Neural progenitor cell (in vitro differentiated cells): ENCODE results near the gene DNER. TPM values are rescaled to one million over a fixed set of nuclear protein-coding genes. Genes with fewer than 3 reads are reported as not detected.
A peak's percentile ranks its signal among the peaks of the same experiment; 100 is the strongest.

Experiments used
- DNase-seq: peaks from one replicate; pipeline ENCODE4 v3.0.0-alpha.2; 2016; ENCODE audit warnings: low spot score
- H2AFZ ChIP-seq: fragments of 200-600 bp; sonication (generic); replicated peaks from 2 replicates; pipeline ENCODE4 v1.6.1; 2016; ENCODE audit warnings: antibody characterized with exemption
- H3F3A ChIP-seq: fragments of 200-600 bp; sonication (generic); 2 replicates; pipeline ENCODE4 v1.6.1; 2016; ENCODE audit warnings: antibody characterized with exemption, low read depth
- H3K27ac ChIP-seq: fragments of 200-600 bp; sonication (generic); 2 replicates; pipeline ENCODE4 v1.5.1; 2016; ENCODE audit warnings: mild to moderate bottlenecking
- H3K27me3 ChIP-seq: fragments of 200-600 bp; sonication (generic); 2 replicates; pipeline ENCODE4 v1.6.1; 2016; ENCODE audit warnings: mild to moderate bottlenecking, moderate library complexity
- H3K36me3 ChIP-seq: fragments of 200-600 bp; sonication (generic); 2 replicates; pipeline ENCODE4 v1.5.1; 2016
- H3K4me1 ChIP-seq: fragments of 200-600 bp; sonication (generic); 2 replicates; pipeline ENCODE4 v1.6.1; 2016; ENCODE audit warnings: mixed run types
- H3K4me2 ChIP-seq: fragments of 200-600 bp; sonication (generic); 2 replicates; pipeline ENCODE4 v1.6.1; 2016
- H3K4me3 ChIP-seq: fragments of 200-600 bp; sonication (generic); 2 replicates; pipeline ENCODE4 v1.5.1; 2016
- H3K79me2 ChIP-seq: fragments of 200-600 bp; sonication (generic); 2 replicates; pipeline ENCODE4 v1.6.1; 2016; ENCODE audit warnings: low read depth
- H3K9ac ChIP-seq: fragments of 200-600 bp; sonication (generic); 2 replicates; pipeline ENCODE4 v1.6.1; 2016
- H3K9me3 ChIP-seq: fragments of 200-600 bp; sonication (generic); 2 replicates; pipeline ENCODE4 v1.5.1; 2016; ENCODE audit warnings: low read depth
- H4K20me1 ChIP-seq: fragments of 200-600 bp; sonication (generic); 2 replicates; pipeline ENCODE4 v1.6.1; 2016; ENCODE audit warnings: low read depth
- H3K27ac Mint-ChIP-seq: 3 replicates; pipeline ENCODE4 v1.8.0; 2021; ENCODE audit warnings: mixed read lengths
- H3K27me3 Mint-ChIP-seq: 2 replicates; pipeline ENCODE4 v1.8.0; 2022; ENCODE audit warnings: low read depth, mild to moderate bottlenecking, inconsistent platforms, moderate library complexity, mixed read lengths; ENCODE audit not compliant: insufficient read depth
- H3K36me3 Mint-ChIP-seq: 3 replicates; pipeline ENCODE4 v1.8.0; 2021; ENCODE audit warnings: mixed read lengths
- H3K4me1 Mint-ChIP-seq: 3 replicates; pipeline ENCODE4 v1.8.0; 2021; ENCODE audit warnings: mixed read lengths
- H3K4me3 Mint-ChIP-seq: 3 replicates; pipeline ENCODE4 v1.8.0; 2021; ENCODE audit warnings: mild to moderate bottlenecking, moderate library complexity, mixed read lengths
- H3K9me3 Mint-ChIP-seq: 3 replicates; pipeline ENCODE4 v1.8.0; 2020; ENCODE audit warnings: mixed read lengths
- CTCF ChIP-seq: fragments of 200-600 bp; sonication (generic); IDR thresholded peaks from 2 replicates; pipeline ENCODE4 v1.5.1; 2017; ENCODE audit warnings: antibody characterized with exemption, mild to moderate bottlenecking
- EZH2 ChIP-seq: fragments of 200-600 bp; sonication (generic); IDR thresholded peaks from 2 replicates; pipeline ENCODE4 v1.6.1; 2017; ENCODE audit warnings: antibody characterized with exemption, mild to moderate bottlenecking, moderate library complexity
- EZH2phosphoT487 ChIP-seq: fragments of 200-600 bp; sonication (generic); IDR thresholded peaks from 2 replicates; pipeline ENCODE4 v1.6.1; 2017; ENCODE audit warnings: antibody characterized with exemption
- total RNA-seq: library from RNA; depleted of rRNA; stranded (reverse); fragments of >200 nt; gene quantifications from 2 replicates; pipeline ENCODE4 v1.2.3, GENCODE V29; 2015; ENCODE audit warnings: low replicate concordance

The DNER gene
- total RNA-seq, 1 donor from 2014 or later, result 0.97 TPM

GRCh38 chr2:229654437-229654836 lies 59.9 kb downstream of the DNER start:
- no peak for DNase-seq
- Mint-ChIP-seq H3K4me1 (peaks cover 17% of the 10 kb centered on the region), H3K27ac (no peak overlapping the region), H3K27me3 (no peaks in the 10 kb centered on the region), H3K9me3 (no peaks in the 10 kb centered on the region), H3K4me3 (no peak overlapping the region), H3K36me3 (no peaks in the 10 kb centered on the region)
- H3K9me3 ChIP-seq, result no peaks in the 10 kb centered on the region
- no peaks in the 10 kb centered on the region for H3K79me2 ChIP-seq
- no peaks in the 10 kb centered on the region for H3K27me3 ChIP-seq
- H3K4me2 ChIP-seq, result no peak overlapping the region
- no peak for TF ChIP-seq CTCF
- TF ChIP-seq EZH2phosphoT487, result no peak
- TF ChIP-seq EZH2, result no peak
- H3K27ac ChIP-seq, result no peak overlapping the region
- no peak overlapping the region for H3K9ac ChIP-seq
- peaks cover 4% of the 10 kb centered on the region for H3K4me1 ChIP-seq
- H3K36me3 ChIP-seq, result no peaks in the 10 kb centered on the region
- H3F3A ChIP-seq, result no peaks in the 10 kb centered on the region
- no peak overlapping the region for H3K4me3 ChIP-seq
- no peaks in the 10 kb centered on the region for H4K20me1 ChIP-seq
- no peak overlapping the region for H2AFZ ChIP-seq

GRCh38 chr2:229653531-229653930 lies 60.8 kb downstream of the DNER start:
- Mint-ChIP-seq H3K27ac (no peak overlapping the region), H3K36me3 (no peaks in the 10 kb centered on the region), H3K27me3 (no peaks in the 10 kb centered on the region), H3K4me3 (no peak overlapping the region), H3K9me3 (no peaks in the 10 kb centered on the region), H3K4me1 (peaks cover 17% of the 10 kb centered on the region)
- Histone ChIP-seq H3K27ac (no peak overlapping the region), H3K36me3 (no peaks in the 10 kb centered on the region), H3K27me3 (no peaks in the 10 kb centered on the region), H3K4me3 (no peak overlapping the region), H3K9ac (no peak overlapping the region), H4K20me1 (no peaks in the 10 kb centered on the region), H3K4me1 (peaks cover 4% of the 10 kb centered on the region), H3F3A (no peaks in the 10 kb centered on the region), H3K4me2 (no peak overlapping the region), H2AFZ (no peak overlapping the region), H3K79me2 (no peaks in the 10 kb centered on the region), H3K9me3 (no peaks in the 10 kb centered on the region)
- TF ChIP-seq EZH2phosphoT487 (no peak), CTCF (no peak), EZH2 (no peak)
- no peak for DNase-seq

- Histone ChIP-seq H4K20me1 (no peaks in the 10 kb centered on the region), H3K9ac (no peak overlapping the region), H2AFZ (peak overlapping the region; percentile 3), H3K27me3 (no peaks in the 10 kb centered on the region), H3K27ac (no peak overlapping the region), H3K4me2 (no peak overlapping the region), H3K4me1 (peaks cover 4% of the 10 kb centered on the region), H3K79me2 (no peaks in the 10 kb centered on the region), H3K9me3 (no peaks in the 10 kb centered on the region), H3K4me3 (no peak overlapping the region), H3F3A (no peaks in the 10 kb centered on the region), H3K36me3 (no peaks in the 10 kb centered on the region)
- Mint-ChIP-seq H3K4me3 (no peak overlapping the region), H3K4me1 (peaks cover 17% of the 10 kb centered on the region), H3K27me3 (no peaks in the 10 kb centered on the region), H3K36me3 (no peaks in the 10 kb centered on the region), H3K9me3 (no peaks in the 10 kb centered on the region), H3K27ac (no peak overlapping the region)
- DNase-seq, result no peak
- TF ChIP-seq CTCF (no peak), EZH2phosphoT487 (no peak), EZH2 (no peak)
Measured at GRCh38 chr2:229652796-229653195, 61.6 kb downstream of the DNER start.

- Histone ChIP-seq H3K27me3 (no peaks in the 10 kb centered on the region), H3K4me3 (no peak overlapping the region), H2AFZ (no peak overlapping the region), H3K9ac (no peak overlapping the region), H3K79me2 (no peaks in the 10 kb centered on the region), H4K20me1 (no peaks in the 10 kb centered on the region), H3K4me2 (no peak overlapping the region), H3K9me3 (no peaks in the 10 kb centered on the region), H3F3A (no peaks in the 10 kb centered on the region), H3K27ac (no peak overlapping the region), H3K36me3 (no peaks in the 10 kb centered on the region), H3K4me1 (peaks cover 4% of the 10 kb centered on the region)
- TF ChIP-seq EZH2 (no peak), CTCF (no peak), EZH2phosphoT487 (no peak)
- Mint-ChIP-seq H3K27ac (no peak overlapping the region), H3K27me3 (no peaks in the 10 kb centered on the region), H3K4me1 (peaks cover 17% of the 10 kb centered on the region), H3K9me3 (no peaks in the 10 kb centered on the region), H3K36me3 (no peaks in the 10 kb centered on the region), H3K4me3 (no peak overlapping the region)
- no peak for DNase-seq
Measured at GRCh38 chr2:229650901-229651300, 63.5 kb downstream of the DNER start.
